ENCODE results near the gene NDRG2.
"Not testable (repeated sequence)": the region's sequence is repeated elsewhere in the genome, so short reads cannot be mapped to it uniquely, and the experiment has no call there.

The NDRG2 gene

GRCh38 chr14:21055432-21056117 is 30.7 kb upstream of the NDRG2 start:
- DNase-seq, result no peak

GRCh38 chr14:21054768-21055145 is 29.9 kb upstream of the NDRG2 start:
- DNase-seq, result no peak

GRCh38 chr14:21054123-21054767 is 29.4 kb upstream of the NDRG2 start:
- DNase-seq, result no peak

GRCh38 chr14:21053184-21054122 is 28.6 kb upstream of the NDRG2 start:
- no peak for DNase-seq

- no peak for DNase-seq
These were observed 25.7 kb upstream of the NDRG2 start for GRCh38 chr14:21050597-21050996.

GRCh38 chr14:21049271-21049673 is 24.4 kb upstream of the NDRG2 start:
- no peak for DNase-seq

GRCh38 chr14:21048638-21049037 is 23.8 kb upstream of the NDRG2 start:
- no peak for DNase-seq

- no peak for DNase-seq
These were observed 22.5 kb upstream of the NDRG2 start for GRCh38 chr14:21047378-21047781.

- no peak for DNase-seq
These were observed 19.2 kb upstream of the NDRG2 start for GRCh38 chr14:21043974-21044618.

- DNase-seq, result no peak
These were observed 18.6 kb upstream of the NDRG2 start for GRCh38 chr14:21043387-21043973.

- DNase-seq, result no peak
These were observed 18.1 kb upstream of the NDRG2 start for GRCh38 chr14:21042918-21043317.

GRCh38 chr14:21041676-21042433 is 17.0 kb upstream of the NDRG2 start, which contains the start of gene RNASE7:
RNASE7 (plus strand) TSS chr14:21042362; CDS start chr14:21042993, 631 bp downstream.
- no peak for DNase-seq

GRCh38 chr14:21040941-21041340 is 16.1 kb upstream of the NDRG2 start:
- DNase-seq, result not testable (repeated sequence)

GRCh38 chr14:21040370-21040925 is 15.6 kb upstream of the NDRG2 start:
- DNase-seq, result no peak

GRCh38 chr14:21039585-21040369 is 14.9 kb upstream of the NDRG2 start:
- DNase-seq, result peak; percentile 14 to 16

- no peak for DNase-seq
These were observed 13.9 kb upstream of the NDRG2 start for GRCh38 chr14:21038441-21039422.

- no peak for DNase-seq
These were observed 12.3 kb upstream of the NDRG2 start for GRCh38 chr14:21037156-21037555.

- no peak for DNase-seq
These were observed 11.9 kb upstream of the NDRG2 start for GRCh38 chr14:21036751-21037150.

GRCh38 chr14:21034707-21035106 is 9.8 kb upstream of the NDRG2 start, which contains the start of gene RNASE13:
RNASE13 (minus strand) TSS chr14:21034807; CDS start chr14:21034288, 519 bp downstream.
- DNase-seq, result no peak
